Activated CD4-positive, alpha-beta T cell treated with anti-CD3 and anti-CD28 coated beads for 1 hour (primary cell): ENCODE data around the gene ASB10.

Source experiments
- DNase-seq: peaks from one replicate; pipeline ENCODE4 v3.0.0-alpha.2; 2020

Gene ASB10

GRCh38 chr7:151185762-151186639 lies 1.0 kb downstream of the ASB10 start:
- DNase-seq: no peak

- no peak for DNase-seq
These were observed 6.0 kb downstream of the ASB10 start for GRCh38 chr7:151181011-151181431.

- DNase-seq: no peak
These were observed 7.1 kb downstream of the ASB10 start for GRCh38 chr7:151179946-151180345.

GRCh38 chr7:151179287-151179860 lies 7.7 kb downstream of the ASB10 start:
- no peak for DNase-seq

- no peak for DNase-seq
These were observed 8.2 kb downstream of the ASB10 start for GRCh38 chr7:151178831-151179230.

GRCh38 chr7:151178236-151178635 lies 8.8 kb downstream of the ASB10 start:
- DNase-seq: no peak

GRCh38 chr7:151177310-151177709 lies 9.7 kb downstream of the ASB10 start:
- no peak for DNase-seq

GRCh38 chr7:151176401-151176800 lies 10.6 kb downstream of the ASB10 start:
- DNase-seq: no peak

GRCh38 chr7:151175793-151176311 lies 11.2 kb downstream of the ASB10 start:
- no peak for DNase-seq

GRCh38 chr7:151175047-151175792 lies 11.8 kb downstream of the ASB10 start:
- no peak for DNase-seq

- DNase-seq: no peak
These were observed 12.6 kb downstream of the ASB10 start for GRCh38 chr7:151174246-151175046.

- no peak for DNase-seq
These were observed 13.4 kb downstream of the ASB10 start for GRCh38 chr7:151173386-151174245.

GRCh38 chr7:151172273-151173141 lies 14.5 kb downstream of the ASB10 start:
- peak; percentile 72 for DNase-seq

GRCh38 chr7:151168787-151169162 lies 18.3 kb downstream of the ASB10 start:
- no peak for DNase-seq

- DNase-seq: no peak
These were observed 18.9 kb downstream of the ASB10 start for GRCh38 chr7:151168003-151168786.

- no peak for DNase-seq
These were observed 19.7 kb downstream of the ASB10 start, which contains the start of gene GBX1 for GRCh38 chr7:151167197-151167961. Gene GBX1, minus strand, starts transcription at chr7:151167694. Its CDS starts 146 bp downstream, at chr7:151167548.

- no peak for DNase-seq
These were observed 20.3 kb downstream of the ASB10 start for GRCh38 chr7:151166629-151167196.

GRCh38 chr7:151161757-151162156 lies 25.3 kb downstream of the ASB10 start:
- no peak for DNase-seq
